Measurements from ENCODE around the gene RAN. TPM values are rescaled to one million over a fixed set of nuclear protein-coding genes. Genes with fewer than 3 reads are reported as not detected.
A peak's percentile ranks its signal among the peaks of the same experiment; 100 is the strongest.
"Not testable (repeated sequence)": the region's sequence is repeated elsewhere in the genome, so short reads cannot be mapped to it uniquely, and the experiment has no call there.

RAN gene
- total RNA-seq, 1 donor from 2014 or later: 614 TPM

- no peak for TF ChIP-seq CTCF (conservative IDR thresholded peaks at IDR 0.05; ENCODE audit: low read depth, low read length)
- H3K4me3 ChIP-seq (ENCODE audit: low read depth, low read length): peak overlapping the region; percentile 87
- DNase-seq (ENCODE audit: low read depth): no peak
These were observed 33.4 kb upstream of the RAN start for GRCh38 chr12:130838284-130838950.

- peak within 1 kb of the TSS; percentile 87 for H3K4me3 ChIP-seq (ENCODE audit: low read depth, low read length)
- no peak for DNase-seq (ENCODE audit: low read depth)
- peak; percentile 48 for TF ChIP-seq CTCF (conservative IDR thresholded peaks at IDR 0.05; ENCODE audit: low read depth, low read length)
These were observed 32.7 kb upstream of the RAN start, which contains the start of gene STX2 for GRCh38 chr12:130838951-130839769. Gene STX2, minus strand, starts transcription at chr12:130839250. Its CDS starts 151 bp downstream, at chr12:130839099.

GRCh38 chr12:130839770-130840404 lies 32.0 kb upstream of the RAN start:
- DNase-seq (ENCODE audit: low read depth): no peak
- TF ChIP-seq CTCF (conservative IDR thresholded peaks at IDR 0.05; ENCODE audit: low read depth, low read length): no peak
- H3K4me3 ChIP-seq (ENCODE audit: low read depth, low read length): peak overlapping the region; percentile 55

- TF ChIP-seq CTCF (conservative IDR thresholded peaks at IDR 0.05; ENCODE audit: low read depth, low read length): no peak
These were observed 25.5 kb upstream of the RAN start for GRCh38 chr12:130846369-130846768.

GRCh38 chr12:130847112-130847511 lies 24.8 kb upstream of the RAN start:
- H3K4me3 ChIP-seq (ENCODE audit: low read depth, low read length): no peak overlapping the region
- no peak for TF ChIP-seq CTCF (conservative IDR thresholded peaks at IDR 0.05; ENCODE audit: low read depth, low read length)
- no peak for DNase-seq (ENCODE audit: low read depth)

More at GRCh38 chr12:130846369-130846768, 25.5 kb upstream of the RAN start:
- no peak for DNase-seq (ENCODE audit: low read depth)
- H3K4me3 ChIP-seq (ENCODE audit: low read depth, low read length): no peak overlapping the region

- H3K4me3 ChIP-seq (ENCODE audit: low read depth, low read length); DNase-seq (ENCODE audit: low read depth): not testable (repeated sequence)
These were observed 23.8 kb upstream of the RAN start for GRCh38 chr12:130848105-130848504.

- not testable (repeated sequence) for H3K4me3 ChIP-seq (ENCODE audit: low read depth, low read length); DNase-seq (ENCODE audit: low read depth)
These were observed 23.0 kb upstream of the RAN start for GRCh38 chr12:130848785-130849305.

Data from epithelial cell of proximal tubule (primary cell).